Stomach (tissue), 9 donors: Measurements from ENCODE around the gene COL5A3. TPM values are rescaled to one million over a fixed set of nuclear protein-coding genes. Genes with fewer than 3 reads are reported as not detected.

Experiments
- DNase-seq, 2 donors: peaks; one replicate each; pipeline versions ENCODE4 v3.0.0 to v3.0.0-alpha.2; 2013 to 2019
- H3K27ac ChIP-seq, 5 donors: fragments of 200-600 bp in 4 of 5; sonication (generic) in 4 of 5; one replicate each; pipeline ENCODE4 v1.5.1; 2013 to 2019; ENCODE audit warnings: mild to moderate bottlenecking in 1 of 5, moderate library complexity in 1 of 5
- H3K27me3 ChIP-seq, 3 donors: fragments of 200-600 bp; sonication (generic); one replicate each; pipeline ENCODE4 v1.5.1; 2017 to 2019; ENCODE audit warnings: mixed run types in 1 of 3
- H3K36me3 ChIP-seq, 4 donors: fragments of 200-600 bp; sonication (generic); 1 replicate in 3 of 4; 2 replicates in 1 of 4; pipeline ENCODE4 v1.5.1; 2016 to 2019
- H3K4me1 ChIP-seq, 4 donors: fragments of 200-600 bp; sonication (generic); one replicate each; pipeline ENCODE4 v1.5.1; 2016 to 2019
- H3K4me3 ChIP-seq, 4 donors: fragments of 200-600 bp; sonication (generic) in 3 of 4; one replicate each; pipeline ENCODE4 v1.5.1; 2016 to 2019; ENCODE audit warnings: mild to moderate bottlenecking in 1 of 4
- H3K9me3 ChIP-seq, 4 donors: fragments of 200-600 bp; sonication (generic); one replicate each; pipeline ENCODE4 v1.5.1; 2016 to 2019
- EP300 ChIP-seq: sonication (generic); formaldehyde crosslinking; IDR thresholded peaks from one replicate; pipeline ENCODE4 v1.6.1; 2017; ENCODE audit warnings: antibody characterized with exemption
- POLR2A ChIP-seq, 4 donors: fragments of 450-650 bp; IDR thresholded peaks; one replicate each; pipeline ENCODE4 v1.6.1; 2016; ENCODE audit warnings: antibody characterized with exemption in 4 of 4, control low read depth in 2 of 4, mild to moderate bottlenecking in 1 of 4, moderate library complexity in 1 of 4
- POLR2AphosphoS5 ChIP-seq, 3 donors: sonication (generic); formaldehyde crosslinking; IDR thresholded peaks; one replicate each; pipeline ENCODE4 v1.6.1; 2016; ENCODE audit warnings: antibody characterized with exemption in 3 of 3
- WGBS, 5 donors: extraction: QIAGEN DNeasy Blood & Tissue Kit in 3 of 5; methylation state at CpG; one replicate each; pipeline versions ENCODE4 v1.1.5 to v1.1.7; 2013 to 2018; 5-methylcytosine and 5-hydroxymethylcytosine counted together
- intact Hi-C: fragments of 100-400 bp; cut with DNase I; formaldehyde crosslinking; loops from one replicate; pipeline ENCODE4 v1.15.1; 2023; ENCODE audit warnings: low total_unique reads
- polyA plus RNA-seq, 3 donors: library from polyadenylated mRNA; stranded (reverse); fragments of 200-250 nt; gene quantifications; one replicate each; pipeline ENCODE4 v1.2.3, GENCODE V29; 2013
- total RNA-seq, 5 donors: library from RNA; depleted of rRNA; stranded (reverse); fragments of >200 nt; gene quantifications; one replicate each; pipeline versions ENCODE4 v1.1.0 to v1.2.3, GENCODE V29; 2014 to 2016
- TF ChIP-seq, protein P1 (sequence below), 7 experiments: fragments of 450-650 bp in 4 of 7; fragments of 200-600 bp in 3 of 7; sonication (generic) in 3 of 7; IDR thresholded peaks; one replicate each; pipeline ENCODE4 v1.5.1; 2016 to 2019; ENCODE audit warnings: antibody characterized with exemption in 7 of 7, control low read depth in 2 of 7, mild to moderate bottlenecking in 1 of 7
- donor health status: healthy with polysubstance abuse.
- donor health status: Bipolar disorder and iron deficiency.
- donor health status: healthy.

The COL5A3 gene
- total and polyA plus RNA-seq, 8 donors: 0.58 to 25.5 (median 5.5) TPM

DNA sequence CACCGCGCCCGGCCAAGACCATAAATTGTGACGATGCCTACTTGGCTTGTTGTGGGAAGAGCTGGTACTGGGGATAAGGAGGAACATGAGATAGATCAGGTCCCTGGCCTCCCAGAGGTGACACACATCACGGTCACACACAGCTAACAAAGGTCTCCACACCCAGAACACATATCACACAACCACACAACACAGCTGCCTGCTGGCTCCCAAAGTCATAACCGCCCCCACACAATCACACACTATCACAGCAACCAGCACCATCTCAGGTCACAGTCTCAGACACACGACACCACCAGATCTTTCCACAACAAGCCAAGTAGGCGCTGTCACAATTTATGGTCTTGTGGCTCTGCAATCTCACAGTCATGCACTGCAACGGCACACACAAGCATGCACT, 5.7 kb downstream of the COL5A3 start:
- Histone ChIP-seq H3K27ac (no peak overlapping the region), H3K4me3 (no peak overlapping the region), H3K9me3 (no peaks in the 10 kb centered on the region), H3K36me3 (peaks cover 0 to 13% (median 0%) of the 10 kb centered on the region in 4 donors), H3K27me3 (peaks cover 5 to 90% (median 33%) of the 10 kb centered on the region in 3 donors), H3K4me1 (peaks cover 20 to 37% (median 27%) of the 10 kb centered on the region in 4 donors)
- intact Hi-C loops: no loop called here
- no peak for TF ChIP-seq POLR2A (IDR thresholded peaks at IDR 0.05)
- TF ChIP-seq, protein P1, sequence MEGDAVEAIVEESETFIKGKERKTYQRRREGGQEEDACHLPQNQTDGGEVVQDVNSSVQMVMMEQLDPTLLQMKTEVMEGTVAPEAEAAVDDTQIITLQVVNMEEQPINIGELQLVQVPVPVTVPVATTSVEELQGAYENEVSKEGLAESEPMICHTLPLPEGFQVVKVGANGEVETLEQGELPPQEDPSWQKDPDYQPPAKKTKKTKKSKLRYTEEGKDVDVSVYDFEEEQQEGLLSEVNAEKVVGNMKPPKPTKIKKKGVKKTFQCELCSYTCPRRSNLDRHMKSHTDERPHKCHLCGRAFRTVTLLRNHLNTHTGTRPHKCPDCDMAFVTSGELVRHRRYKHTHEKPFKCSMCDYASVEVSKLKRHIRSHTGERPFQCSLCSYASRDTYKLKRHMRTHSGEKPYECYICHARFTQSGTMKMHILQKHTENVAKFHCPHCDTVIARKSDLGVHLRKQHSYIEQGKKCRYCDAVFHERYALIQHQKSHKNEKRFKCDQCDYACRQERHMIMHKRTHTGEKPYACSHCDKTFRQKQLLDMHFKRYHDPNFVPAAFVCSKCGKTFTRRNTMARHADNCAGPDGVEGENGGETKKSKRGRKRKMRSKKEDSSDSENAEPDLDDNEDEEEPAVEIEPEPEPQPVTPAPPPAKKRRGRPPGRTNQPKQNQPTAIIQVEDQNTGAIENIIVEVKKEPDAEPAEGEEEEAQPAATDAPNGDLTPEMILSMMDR (IDR thresholded peaks at IDR 0.05): no peak
- no peak for TF ChIP-seq POLR2AphosphoS5 (IDR thresholded peaks at IDR 0.05)
- no peak for TF ChIP-seq EP300
- WGBS, 5 donors: 72 to 87% (median 87%) methylated on average over 9 of the region's 9 CpGs
- DNase-seq: no peak

DNA sequence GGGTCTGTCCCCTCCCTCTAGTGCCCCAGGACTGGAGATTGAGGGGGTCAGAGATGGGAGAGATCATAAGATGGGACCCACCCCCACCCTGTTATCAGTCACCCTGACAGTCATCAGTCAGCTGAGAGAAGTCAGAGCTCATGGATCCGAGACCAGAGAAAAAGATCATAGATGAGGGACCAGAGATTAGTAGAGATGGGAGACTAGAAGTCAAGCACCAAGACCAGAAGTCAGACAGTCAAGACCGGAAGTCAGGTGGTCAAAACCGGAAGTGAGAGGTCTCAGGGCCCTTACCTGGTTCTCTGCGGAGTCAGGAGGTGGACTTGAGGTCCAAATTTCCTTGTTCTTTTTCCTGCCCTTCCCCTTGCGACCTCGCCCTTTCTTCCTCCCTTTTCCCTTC, 7.0 kb downstream of the COL5A3 start:
- DNase-seq: no peak
- no peaks in the 10 kb centered on the region for H3K9me3 ChIP-seq
- no peak overlapping the region for H3K4me3 ChIP-seq
- WGBS, 5 donors: 60 to 81% (median 73%) methylated on average over 6 of the region's 6 CpGs
- H3K4me1 ChIP-seq: peaks cover 9 to 24% (median 18%) of the 10 kb centered on the region in 4 donors
- H3K27me3 ChIP-seq: peaks cover 0 to 86% (median 22%) of the 10 kb centered on the region in 3 donors
- intact Hi-C loops: no loop called here
- TF ChIP-seq POLR2AphosphoS5 (IDR thresholded peaks at IDR 0.05) (no peak), EP300 (no peak), POLR2A (IDR thresholded peaks at IDR 0.05) (no peak)
- TF ChIP-seq, protein P1 (IDR thresholded peaks at IDR 0.05): no peak
- H3K36me3 ChIP-seq: peaks cover 0 to 13% (median 0%) of the 10 kb centered on the region in 4 donors
- no peak overlapping the region for H3K27ac ChIP-seq

DNA sequence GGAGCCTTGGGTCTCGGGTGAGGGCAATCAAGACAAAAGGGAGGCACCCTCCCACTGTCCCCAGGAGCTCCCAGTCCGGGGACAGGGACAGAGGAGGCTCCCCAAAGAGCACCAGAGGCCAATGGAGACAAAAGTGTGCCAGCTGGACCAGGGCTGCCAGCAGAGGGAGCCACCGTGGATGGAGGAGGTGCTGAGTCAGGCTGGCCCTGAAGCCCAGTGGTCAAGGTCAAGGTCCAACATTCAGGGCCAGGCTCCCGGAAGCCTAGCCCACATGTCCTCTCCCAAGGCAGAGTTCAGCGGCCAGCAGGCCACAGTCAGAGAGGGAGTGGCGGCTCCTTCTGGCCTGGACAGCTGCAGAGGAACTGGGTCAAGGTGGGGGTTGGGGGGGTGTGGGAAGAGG, 8.4 kb downstream of the COL5A3 start:
- peak; percentile 12 to 67 for DNase-seq
- intact Hi-C loops: no loop called here
- Histone ChIP-seq H3K36me3 (peaks cover 0 to 21% (median 0%) of the 10 kb centered on the region in 4 donors), H3K27ac (peak overlapping the region in 1 of 5 donors; percentile 24), H3K27me3 (peaks cover 0 to 83% (median 14%) of the 10 kb centered on the region in 3 donors), H3K4me3 (no peak overlapping the region), H3K4me1 (peaks cover 0 to 18% (median 15%) of the 10 kb centered on the region in 4 donors), H3K9me3 (no peaks in the 10 kb centered on the region)
- 31 to 55% (median 43%) methylated on average over 4 to 6 of the region's 6 CpGs for WGBS, 5 donors
- TF ChIP-seq EP300 (no peak), POLR2AphosphoS5 (IDR thresholded peaks at IDR 0.05) (peak in 1 of 3 donors; percentile 52), POLR2A (IDR thresholded peaks at IDR 0.05) (no peak)
- TF ChIP-seq, protein P1 (IDR thresholded peaks at IDR 0.05): peak in 1 of 7 experiments; percentile 33

DNA sequence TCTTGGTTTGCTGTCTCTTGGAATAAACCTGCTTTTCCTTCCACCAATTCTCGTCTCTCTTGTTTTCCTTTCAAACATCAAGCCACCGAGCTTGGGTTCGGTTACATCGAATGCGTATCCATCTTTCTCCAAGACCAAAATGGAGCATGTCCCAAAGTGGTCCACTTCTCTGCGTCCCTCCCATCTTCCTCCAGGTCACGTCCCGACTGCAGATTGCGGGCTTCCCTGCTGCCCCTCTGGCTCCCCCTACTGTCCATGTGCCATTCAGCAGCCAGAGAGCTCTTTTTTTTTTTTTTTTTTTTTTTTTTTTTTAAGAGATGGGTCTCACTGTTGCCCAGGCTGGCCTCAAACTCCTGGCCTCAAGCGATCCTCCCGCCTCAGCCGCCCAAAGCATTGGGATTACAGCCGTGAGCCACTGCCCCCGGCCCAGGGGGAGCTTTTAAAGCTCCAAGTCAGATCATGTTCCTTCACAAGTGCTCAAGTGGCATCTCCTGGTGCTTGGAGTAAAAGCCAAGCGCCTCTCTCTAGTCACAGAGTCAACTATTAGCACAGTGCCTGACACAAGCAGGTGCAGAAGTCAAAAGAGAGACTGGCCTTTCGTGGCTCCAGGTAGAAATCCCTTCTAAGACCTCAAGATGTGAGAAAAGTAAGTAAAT, 10.0 kb downstream of the COL5A3 start:
- peak; percentile 70 to 86 for DNase-seq
- TF ChIP-seq POLR2AphosphoS5 (IDR thresholded peaks at IDR 0.05) (no peak), EP300 (no peak), POLR2A (IDR thresholded peaks at IDR 0.05) (no peak)
- TF ChIP-seq, protein P1 (IDR thresholded peaks at IDR 0.05): peak in 5 of 7 experiments; percentile 11 to 49 (median 29)
- Histone ChIP-seq H3K36me3 (peaks cover 0 to 28% (median 6%) of the 10 kb centered on the region in 4 donors), H3K4me3 (no peak overlapping the region), H3K4me1 (peaks cover 0 to 11% (median 8%) of the 10 kb centered on the region in 4 donors), H3K27ac (no peak overlapping the region), H3K27me3 (peaks cover 0 to 75% (median 7%) of the 10 kb centered on the region in 3 donors), H3K9me3 (no peaks in the 10 kb centered on the region)
- intact Hi-C loops: no loop called here
- 13 to 18% (median 15%) methylated on average over 16 of the region's 16 CpGs for WGBS, 5 donors
